Glutamatergic neuron (in vitro differentiated cells): ENCODE measurements around the gene FGGY. TPM values are rescaled to one million over a fixed set of nuclear protein-coding genes. Genes with fewer than 3 reads are reported as not detected.

Experiments used
- DNase-seq: peaks from one replicate; pipeline ENCODE4 v3.0.0; 2022
- H3K27ac Mint-ChIP-seq: one replicate; pipeline ENCODE4 v1.8.0; 2020; ENCODE audit warnings: mild to moderate bottlenecking, mixed read lengths, inconsistent platforms; ENCODE audit not compliant: unreplicated experiment
- H3K27me3 Mint-ChIP-seq: one replicate; pipeline ENCODE4 v1.8.0; 2020; ENCODE audit warnings: mild to moderate bottlenecking, moderate library complexity, mixed read lengths, inconsistent platforms; ENCODE audit not compliant: unreplicated experiment
- H3K36me3 Mint-ChIP-seq: one replicate; pipeline ENCODE4 v1.8.0; 2020; ENCODE audit warnings: mild to moderate bottlenecking, mixed read lengths, inconsistent platforms; ENCODE audit not compliant: unreplicated experiment
- H3K4me1 Mint-ChIP-seq: one replicate; pipeline ENCODE4 v1.8.0; 2020; ENCODE audit warnings: mild to moderate bottlenecking, low read depth, mixed read lengths, inconsistent platforms; ENCODE audit not compliant: unreplicated experiment
- H3K4me3 Mint-ChIP-seq: one replicate; pipeline ENCODE4 v1.8.0; 2020; ENCODE audit warnings: mild to moderate bottlenecking, mixed read lengths, inconsistent platforms; ENCODE audit not compliant: unreplicated experiment
- H3K9me3 Mint-ChIP-seq: one replicate; pipeline ENCODE4 v1.8.0; 2020; ENCODE audit warnings: mild to moderate bottlenecking, moderate library complexity, mixed read lengths, inconsistent platforms; ENCODE audit not compliant: unreplicated experiment
- total RNA-seq: library from RNA; stranded (reverse); fragmentation: NEBNext Ultra II Directional; extraction: Animal tissue kit (Norgen Biotek cat#: 25700); gene quantifications from one replicate; pipeline ENCODE4 v1.2.1, GENCODE V29; 2021; ENCODE audit not compliant: unreplicated experiment
- TF ChIP-seq, protein P1 (sequence below): fragments of 200-600 bp; sonication (generic); IDR thresholded peaks from one replicate; pipeline ENCODE4 v1.5.0; 2021; ENCODE audit not compliant: partially characterized antibody, unreplicated experiment

FGGY gene
- total RNA-seq, 1 donor from 2014 or later = 11.6 TPM

DNA sequence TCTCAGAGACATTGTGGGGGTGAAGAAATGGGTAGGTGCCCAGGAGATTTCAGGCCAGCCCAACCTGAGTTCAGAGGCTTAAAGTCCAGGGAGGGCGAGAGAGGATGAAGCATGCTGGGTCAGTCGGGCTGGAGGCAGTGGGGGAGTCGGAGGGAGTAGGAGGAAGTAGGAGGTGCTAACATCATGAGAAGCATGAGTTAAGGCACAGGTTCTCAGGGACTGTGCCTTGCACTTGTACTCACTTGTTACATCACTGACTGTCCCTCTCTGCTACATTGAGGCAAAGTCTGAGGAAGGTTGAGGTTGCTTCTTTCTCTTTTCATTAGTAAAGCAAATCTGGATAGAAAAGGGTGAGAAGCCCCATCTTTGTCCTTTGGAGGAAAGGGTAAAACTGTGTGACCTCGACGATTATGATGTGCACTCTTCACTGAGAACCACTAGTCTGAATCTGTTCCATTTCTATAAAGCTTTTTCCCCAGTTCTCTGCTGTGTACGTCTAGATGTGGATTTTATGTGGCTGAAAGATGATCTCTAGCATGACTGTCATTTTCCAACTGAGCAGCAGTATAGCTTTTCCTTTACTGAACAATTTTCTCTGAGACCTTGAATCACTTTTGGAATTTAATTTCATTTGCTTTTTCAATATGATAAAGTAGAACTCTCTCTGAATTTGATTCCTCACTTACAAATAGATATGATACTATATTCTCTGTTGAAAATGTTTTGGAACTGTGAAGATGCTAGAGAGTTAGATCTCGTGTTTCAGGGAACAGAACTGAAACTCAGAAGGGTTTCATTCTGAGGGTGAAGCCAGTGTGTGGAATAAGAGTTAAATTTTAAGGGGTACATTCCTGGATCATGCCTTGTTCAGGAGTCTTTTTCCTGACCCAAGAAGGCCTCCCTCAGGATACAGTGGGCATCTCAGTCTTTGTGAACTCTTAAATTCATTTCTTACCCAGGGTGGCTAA is 94.6 kb downstream of the FGGY start:
- TF ChIP-seq, protein P1, sequence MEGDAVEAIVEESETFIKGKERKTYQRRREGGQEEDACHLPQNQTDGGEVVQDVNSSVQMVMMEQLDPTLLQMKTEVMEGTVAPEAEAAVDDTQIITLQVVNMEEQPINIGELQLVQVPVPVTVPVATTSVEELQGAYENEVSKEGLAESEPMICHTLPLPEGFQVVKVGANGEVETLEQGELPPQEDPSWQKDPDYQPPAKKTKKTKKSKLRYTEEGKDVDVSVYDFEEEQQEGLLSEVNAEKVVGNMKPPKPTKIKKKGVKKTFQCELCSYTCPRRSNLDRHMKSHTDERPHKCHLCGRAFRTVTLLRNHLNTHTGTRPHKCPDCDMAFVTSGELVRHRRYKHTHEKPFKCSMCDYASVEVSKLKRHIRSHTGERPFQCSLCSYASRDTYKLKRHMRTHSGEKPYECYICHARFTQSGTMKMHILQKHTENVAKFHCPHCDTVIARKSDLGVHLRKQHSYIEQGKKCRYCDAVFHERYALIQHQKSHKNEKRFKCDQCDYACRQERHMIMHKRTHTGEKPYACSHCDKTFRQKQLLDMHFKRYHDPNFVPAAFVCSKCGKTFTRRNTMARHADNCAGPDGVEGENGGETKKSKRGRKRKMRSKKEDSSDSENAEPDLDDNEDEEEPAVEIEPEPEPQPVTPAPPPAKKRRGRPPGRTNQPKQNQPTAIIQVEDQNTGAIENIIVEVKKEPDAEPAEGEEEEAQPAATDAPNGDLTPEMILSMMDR = no peak
- H3K9me3 Mint-ChIP-seq = no peaks in the 10 kb centered on the region
- H3K27ac Mint-ChIP-seq = no peak overlapping the region
- no peak overlapping the region for H3K4me3 Mint-ChIP-seq
- H3K27me3 Mint-ChIP-seq = no peaks in the 10 kb centered on the region
- DNase-seq = no peak
- H3K36me3 Mint-ChIP-seq = no peaks in the 10 kb centered on the region
- H3K4me1 Mint-ChIP-seq = peaks cover 15% of the 10 kb centered on the region

DNA sequence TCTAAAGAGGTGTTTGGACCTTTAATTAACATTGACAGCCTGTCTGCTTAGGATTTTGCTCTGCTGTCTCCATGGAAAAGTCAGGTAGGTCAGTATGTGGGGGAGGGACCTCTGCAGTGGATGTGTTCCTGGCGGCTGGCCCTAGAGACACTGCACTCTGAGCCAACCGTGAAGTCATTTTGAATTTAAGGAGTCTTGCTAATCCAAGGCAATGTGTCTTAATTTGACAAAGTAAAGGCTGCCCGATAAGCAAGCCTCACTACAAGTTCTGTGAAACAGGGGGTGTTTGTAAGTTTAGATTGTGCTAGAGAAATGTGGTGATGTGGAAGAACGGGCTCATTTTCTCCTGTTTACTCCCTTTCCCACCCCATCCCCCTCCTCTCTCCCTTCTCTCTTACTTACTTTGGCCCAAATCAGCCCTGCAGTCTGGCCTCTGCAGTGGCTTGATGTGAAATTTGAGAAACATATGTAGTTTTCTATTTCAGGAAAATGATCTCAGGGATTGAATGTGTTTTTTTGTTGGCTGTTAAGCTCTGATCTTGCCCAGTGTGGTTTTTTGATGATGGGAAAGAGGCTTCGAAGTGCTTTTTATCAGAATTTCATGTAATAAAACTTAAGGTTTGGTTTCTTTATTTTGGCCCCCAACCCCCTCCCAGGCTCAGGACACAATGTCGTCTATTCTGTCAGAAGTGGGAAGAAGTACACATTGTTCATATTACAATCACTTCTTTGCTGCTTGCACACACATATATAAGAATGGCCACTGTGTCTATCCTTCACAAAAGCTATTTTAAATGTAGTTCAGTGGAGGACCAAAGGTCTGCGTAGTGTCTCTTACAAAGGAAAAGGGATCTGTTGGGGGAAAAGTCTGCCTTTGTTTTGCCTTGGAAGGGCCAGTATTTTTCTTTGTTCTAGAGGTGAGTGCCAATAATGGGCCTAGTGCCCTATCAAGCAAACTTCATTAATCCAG is 96.6 kb downstream of the FGGY start:
- H3K27ac Mint-ChIP-seq = peak overlapping the region; percentile 53
- no peak for DNase-seq
- H3K9me3 Mint-ChIP-seq = no peaks in the 10 kb centered on the region
- TF ChIP-seq, protein P1 = no peak
- H3K36me3 Mint-ChIP-seq = no peaks in the 10 kb centered on the region
- no peaks in the 10 kb centered on the region for H3K27me3 Mint-ChIP-seq
- H3K4me3 Mint-ChIP-seq = peak overlapping the region; percentile 61
- peaks cover 15% of the 10 kb centered on the region for H3K4me1 Mint-ChIP-seq

DNA sequence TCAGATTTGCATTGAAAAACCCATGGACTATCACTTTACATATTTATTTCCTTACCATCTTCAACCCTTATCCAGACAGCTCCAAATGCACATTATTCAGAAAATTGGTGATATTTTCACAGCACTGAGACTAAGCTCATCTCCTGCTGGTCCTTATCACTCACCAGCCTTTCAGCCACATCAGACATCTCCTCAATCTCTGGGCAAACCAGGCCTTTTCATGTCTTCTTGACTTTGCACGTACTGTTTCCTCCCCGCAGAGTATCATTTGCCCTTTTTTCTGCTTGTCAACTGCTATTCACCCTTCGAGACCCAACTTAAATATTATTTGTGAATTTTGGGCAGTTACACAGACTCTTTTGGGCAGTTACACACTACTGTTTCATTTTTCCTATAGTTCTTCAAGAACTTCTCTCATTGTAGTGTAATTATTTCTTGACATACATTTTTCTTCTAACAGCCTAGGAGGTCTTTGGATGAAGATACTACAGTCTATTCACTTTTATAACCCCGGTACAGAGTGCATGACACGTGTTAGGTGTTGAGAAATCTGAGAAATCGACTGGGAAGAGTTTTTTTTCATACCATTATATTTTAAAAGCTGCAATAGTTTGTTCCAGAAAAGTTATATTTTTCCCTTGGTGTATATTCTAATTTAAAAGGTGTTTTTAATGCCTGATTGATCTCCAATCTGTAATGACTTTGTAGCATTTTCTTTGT is 98.0 kb downstream of the FGGY start:
- Mint-ChIP-seq H3K9me3 (no peaks in the 10 kb centered on the region), H3K36me3 (no peaks in the 10 kb centered on the region), H3K27ac (peak overlapping the region; percentile 49), H3K27me3 (no peaks in the 10 kb centered on the region), H3K4me3 (no peak overlapping the region), H3K4me1 (peaks cover 15% of the 10 kb centered on the region)
- TF ChIP-seq, protein P1 = no peak
- DNase-seq = no peak

DNA sequence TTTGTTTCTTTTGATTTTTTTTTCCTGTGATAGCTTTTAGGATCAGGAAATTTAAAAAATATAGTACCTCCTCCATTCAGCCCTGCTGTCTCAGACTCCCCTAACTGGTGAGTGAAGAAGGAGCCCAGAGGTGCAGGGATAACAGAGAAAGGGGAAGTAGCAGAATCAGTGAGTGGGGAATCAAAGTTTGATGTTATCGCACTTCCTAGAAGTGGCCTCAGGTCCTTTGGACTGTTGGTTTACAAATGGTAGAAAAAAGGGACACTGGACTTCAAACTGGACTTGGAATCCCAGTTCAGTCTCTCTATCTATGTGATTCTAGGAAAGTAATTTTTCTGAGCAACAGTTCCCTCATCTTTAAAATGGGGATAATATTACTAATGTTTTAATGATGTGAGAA is 99.5 kb downstream of the FGGY start:
- Mint-ChIP-seq H3K36me3 (no peaks in the 10 kb centered on the region), H3K9me3 (no peaks in the 10 kb centered on the region), H3K4me1 (peaks cover 15% of the 10 kb centered on the region), H3K27ac (no peak overlapping the region), H3K4me3 (no peak overlapping the region), H3K27me3 (no peaks in the 10 kb centered on the region)
- no peak for DNase-seq
- TF ChIP-seq, protein P1 = no peak
